ENCODE results near the gene DHRS1. TPM values are rescaled to one million over a fixed set of nuclear protein-coding genes. Genes with fewer than 3 reads are reported as not detected.

Gene DHRS1
- total RNA-seq, 2 donors from 2014 or later, result 13.3 to 17.7 TPM

GRCh38 chr14:24298892-24299254 is 707 bp downstream of the DHRS1 start:
- peak; percentile 16 to 27 for ATAC-seq
- no peak for DNase-seq (ENCODE audit: low spot score in 2 of 2)
- H3K36me3 Mint-ChIP-seq, result peaks cover 7 to 16% of the 10 kb centered on the region in 2 donors
- H3K9me3 Mint-ChIP-seq, result no peaks in the 10 kb centered on the region
- H3K27ac Mint-ChIP-seq, result peak overlapping the region; percentile 93 to 98

DNA sequence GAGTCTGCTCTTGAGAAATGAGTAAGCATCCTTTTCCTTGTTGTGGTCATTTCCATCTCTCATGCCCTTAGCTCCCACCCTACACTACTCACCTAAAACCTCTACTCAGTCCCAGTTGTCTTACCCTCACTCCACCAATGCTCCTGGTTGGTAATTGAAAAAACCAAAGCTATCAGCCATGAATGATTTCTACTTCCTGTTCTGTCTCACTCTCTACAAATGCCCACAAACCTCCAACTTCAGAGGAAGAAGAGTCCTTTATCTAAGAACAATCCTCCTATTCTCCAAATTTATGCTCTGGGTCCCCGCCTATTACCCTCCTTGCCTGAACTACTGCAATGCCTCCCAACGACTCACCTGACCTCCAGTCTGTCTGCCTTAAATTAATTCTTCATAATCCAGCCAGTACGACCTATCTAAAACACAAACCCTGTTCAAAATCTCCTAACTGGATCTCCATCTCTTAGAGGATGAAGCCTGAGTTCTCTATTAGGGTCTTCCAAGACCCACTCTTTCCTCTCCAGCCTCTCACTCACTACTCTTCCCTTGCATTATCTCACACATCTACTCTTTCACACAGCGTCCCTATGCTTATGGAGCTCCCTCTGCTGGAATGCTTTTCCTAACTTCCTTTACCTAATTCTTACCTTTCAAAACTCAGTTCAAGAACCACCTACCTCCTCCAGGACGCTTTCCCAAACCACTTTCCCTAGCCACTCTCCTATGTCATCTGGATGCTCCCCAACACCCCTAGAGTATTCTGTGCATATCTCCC is 2.2 kb downstream of the DHRS1 start:
- ATAC-seq (peak; percentile 51 to 65), DNase-seq (ENCODE audit: low spot score in 2 of 2) (no peak)
- Mint-ChIP-seq H3K36me3 (peaks cover 13 to 16% of the 10 kb centered on the region in 2 donors), H3K9me3 (no peaks in the 10 kb centered on the region), H3K27ac (peak overlapping the region; percentile 58 to 80)

DNA sequence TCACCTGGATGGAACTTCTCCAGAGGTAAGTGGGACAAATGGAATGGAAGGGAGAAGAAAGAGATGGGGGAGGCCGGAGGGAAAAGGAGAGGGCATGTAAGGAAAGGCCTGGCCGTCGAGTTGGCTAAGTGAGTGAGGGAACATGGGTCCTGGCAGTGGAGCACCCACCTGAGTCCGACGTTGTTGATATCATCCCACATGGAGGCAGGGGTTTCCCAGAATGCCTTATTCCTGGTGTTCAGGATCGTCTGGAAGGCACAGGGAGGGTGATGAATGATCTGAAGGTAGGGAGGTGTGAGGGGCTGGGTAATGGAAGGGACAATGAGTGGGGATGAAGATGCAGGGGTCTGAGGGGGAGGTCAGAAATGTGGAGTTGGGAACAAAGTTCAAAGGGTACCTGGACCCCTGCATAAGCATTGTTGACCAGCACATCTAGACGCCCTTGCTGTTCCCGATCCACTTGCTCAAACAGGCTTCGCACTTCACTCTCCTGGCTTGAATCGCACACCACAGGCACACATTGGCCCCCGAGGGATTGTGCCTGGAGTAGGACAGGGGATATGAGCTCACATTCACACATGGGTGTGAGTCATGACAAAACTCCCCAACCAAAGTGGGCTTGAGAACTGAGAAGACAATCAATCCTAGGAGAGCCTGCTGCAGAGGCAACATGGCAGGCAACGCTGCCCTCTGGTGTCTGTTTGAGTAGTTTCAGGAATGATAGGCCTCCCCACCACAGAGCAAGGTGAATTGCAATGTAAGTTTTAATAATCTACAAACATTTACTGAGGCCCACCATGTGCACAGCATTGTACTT is 3.0 kb downstream of the DHRS1 start:
- Mint-ChIP-seq H3K9me3 (no peaks in the 10 kb centered on the region), H3K36me3 (peaks cover 9 to 17% of the 10 kb centered on the region in 2 donors), H3K27ac (peak overlapping the region; percentile 58 to 83)
- peak; percentile 71 to 75 for DNase-seq (ENCODE audit: low spot score in 2 of 2)
- peak; percentile 74 to 80 for ATAC-seq

GRCh38 chr14:24293525-24293924 is 6.1 kb downstream of the DHRS1 start:
- ATAC-seq, result no peak
- no peak overlapping the region for H3K27ac Mint-ChIP-seq
- no peaks in the 10 kb centered on the region for H3K9me3 Mint-ChIP-seq
- peaks cover 21 to 31% of the 10 kb centered on the region in 2 donors for H3K36me3 Mint-ChIP-seq
- DNase-seq (ENCODE audit: low spot score in 2 of 2), result no peak

DNA sequence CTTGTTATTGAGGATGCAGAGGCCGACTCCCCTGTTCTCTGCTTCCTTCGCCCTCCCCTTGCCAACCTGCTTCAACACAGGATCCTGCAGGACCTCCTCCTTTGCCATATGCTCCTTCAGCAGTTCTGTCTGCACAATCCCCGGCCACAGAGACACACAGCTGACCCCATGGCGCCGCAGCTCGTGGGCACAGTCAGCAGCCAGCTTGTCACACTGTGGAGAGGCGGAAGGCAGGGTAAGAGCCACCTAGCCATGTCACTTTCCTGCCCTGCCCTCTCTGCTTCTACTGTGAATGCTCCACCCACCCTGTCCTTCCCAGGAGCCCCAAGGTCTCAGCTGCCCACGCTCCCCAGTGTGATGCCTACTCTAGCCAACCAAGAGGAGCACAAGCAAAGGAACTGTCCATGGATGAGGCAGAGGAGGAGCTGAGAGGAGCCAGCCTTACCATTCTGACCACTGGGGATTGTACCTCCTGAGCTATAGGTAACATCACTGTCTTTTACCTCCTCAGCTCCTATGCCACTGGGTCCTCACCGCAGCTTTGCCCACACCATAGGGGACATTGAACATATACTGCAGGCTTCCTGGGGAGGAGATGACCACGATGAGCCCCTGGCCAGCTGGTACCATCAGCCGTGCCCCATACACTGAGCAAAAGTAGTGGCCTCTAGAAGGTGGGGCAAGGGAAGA is 7.3 kb downstream of the DHRS1 start:
- Mint-ChIP-seq H3K36me3 (peaks cover 21 to 31% of the 10 kb centered on the region in 2 donors), H3K27ac (no peak overlapping the region), H3K9me3 (no peaks in the 10 kb centered on the region)
- ATAC-seq (no peak), DNase-seq (ENCODE audit: low spot score in 2 of 2) (no peak)

- H3K36me3 Mint-ChIP-seq, result peaks cover 20 to 29% of the 10 kb centered on the region in 2 donors
- H3K9me3 Mint-ChIP-seq, result no peaks in the 10 kb centered on the region
- ATAC-seq, result no peak
- no peak overlapping the region for H3K27ac Mint-ChIP-seq
- no peak for DNase-seq (ENCODE audit: low spot score in 2 of 2)
Measured at GRCh38 chr14:24291446-24292117, 8.0 kb downstream of the DHRS1 start.

DNA sequence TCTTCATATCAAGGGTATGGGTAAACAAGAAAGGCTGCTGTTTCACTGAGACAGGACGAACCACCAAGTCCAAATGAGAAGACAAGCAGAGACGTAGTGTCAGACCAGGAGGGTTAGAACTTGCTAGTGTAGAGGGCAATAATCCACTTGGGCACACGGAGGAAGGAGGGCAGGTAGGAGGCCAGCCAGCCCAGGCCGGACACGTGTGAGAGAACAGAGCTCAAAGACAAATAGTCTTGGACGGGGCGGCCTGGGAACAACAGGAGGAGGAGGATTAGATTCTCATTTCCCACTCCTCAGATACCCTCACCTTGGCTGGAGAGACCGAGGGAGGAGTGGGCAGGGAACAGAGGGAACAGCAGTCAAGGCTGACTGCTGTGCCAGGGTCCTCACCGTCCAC is 8.8 kb downstream of the DHRS1 start:
- no peaks in the 10 kb centered on the region for H3K9me3 Mint-ChIP-seq
- peaks cover 13 to 27% of the 10 kb centered on the region in 2 donors for H3K36me3 Mint-ChIP-seq
- DNase-seq (ENCODE audit: low spot score in 2 of 2) (no peak), ATAC-seq (no peak)
- no peak overlapping the region for H3K27ac Mint-ChIP-seq

DNA sequence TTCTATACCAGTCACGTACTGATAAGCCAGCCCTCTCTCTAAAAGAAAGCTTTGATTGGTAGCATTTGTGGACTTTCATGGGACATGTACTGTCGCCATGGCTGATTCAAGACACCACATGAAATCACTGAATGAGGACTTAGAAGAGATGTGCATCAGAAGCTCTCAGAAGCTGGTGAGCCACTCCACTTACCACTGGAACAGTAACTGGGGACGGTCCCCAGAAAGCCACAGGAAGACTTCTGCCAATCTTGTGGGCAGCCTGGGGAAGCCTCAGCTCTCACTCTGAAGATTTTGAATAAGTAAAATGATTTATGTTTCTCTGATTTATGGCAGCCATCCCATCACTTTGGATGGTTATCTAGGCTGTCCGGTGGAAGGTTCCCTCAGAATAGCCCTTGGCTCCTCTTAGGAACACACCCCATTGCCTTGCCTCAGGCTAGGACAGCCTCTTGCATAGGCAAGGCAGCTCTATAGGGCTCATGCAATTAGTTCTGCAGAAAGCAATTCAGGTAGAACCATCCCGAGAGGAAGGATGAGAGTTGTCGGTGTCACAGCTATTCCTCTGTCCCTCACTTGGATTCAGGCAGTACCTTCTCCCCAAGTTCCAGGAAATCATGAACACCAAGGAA is 9.8 kb downstream of the DHRS1 start:
- Mint-ChIP-seq H3K36me3 (peaks cover 13 to 27% of the 10 kb centered on the region in 2 donors), H3K27ac (peak overlapping the region in 1 of 2 donors; percentile 71), H3K9me3 (no peaks in the 10 kb centered on the region)
- DNase-seq (ENCODE audit: low spot score in 2 of 2) (peak; percentile 43 to 83), ATAC-seq (peak; percentile 98 to 99)

GRCh38 chr14:24286996-24287395 is 12.6 kb downstream of the DHRS1 start:
- DNase-seq (ENCODE audit: low spot score in 2 of 2), result no peak
- H3K9me3 Mint-ChIP-seq, result no peaks in the 10 kb centered on the region
- no peak overlapping the region for H3K27ac Mint-ChIP-seq
- ATAC-seq, result no peak
- H3K36me3 Mint-ChIP-seq, result peaks cover 13 to 18% of the 10 kb centered on the region in 2 donors

GRCh38 chr14:24285351-24285750 is 14.2 kb downstream of the DHRS1 start:
- no peak for DNase-seq (ENCODE audit: low spot score in 2 of 2)
- H3K27ac Mint-ChIP-seq, result no peak overlapping the region
- peaks cover 1 to 4% of the 10 kb centered on the region in 2 donors for H3K36me3 Mint-ChIP-seq
- no peaks in the 10 kb centered on the region for H3K9me3 Mint-ChIP-seq
- no peak for ATAC-seq

DNA sequence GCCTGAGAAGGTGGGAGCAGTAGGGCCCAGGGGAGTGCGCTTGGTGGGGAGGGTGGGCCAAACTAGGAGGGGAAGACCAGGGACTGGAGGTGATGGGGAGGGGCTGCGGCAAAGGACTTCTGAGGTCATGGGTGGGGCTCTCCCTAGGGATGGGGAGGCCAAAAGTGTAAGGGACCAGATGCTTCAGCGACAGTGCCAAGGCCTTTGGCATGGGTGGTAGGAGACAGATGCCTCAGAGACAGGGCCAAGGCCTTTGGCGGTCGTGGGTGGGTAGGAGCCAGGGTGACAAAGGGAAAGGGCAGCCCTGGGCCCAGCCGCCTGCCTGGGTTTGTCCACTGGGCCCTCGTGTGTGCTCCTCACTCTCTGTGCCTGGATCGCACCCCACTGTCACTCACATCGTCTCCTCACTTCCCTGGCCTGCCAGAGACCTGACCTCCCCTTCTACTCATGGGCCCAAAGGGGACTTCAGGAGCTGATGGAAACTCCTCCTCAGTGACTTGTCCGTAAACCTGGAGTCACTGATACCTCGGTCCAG is 15.0 kb downstream of the DHRS1 start:
- no peaks in the 10 kb centered on the region for H3K36me3 Mint-ChIP-seq
- no peak for ATAC-seq
- no peak overlapping the region for H3K27ac Mint-ChIP-seq

GRCh38 chr14:24283796-24284460 is 15.7 kb downstream of the DHRS1 start:
- no peaks in the 10 kb centered on the region for H3K36me3 Mint-ChIP-seq
- ATAC-seq (no peak), DNase-seq (ENCODE audit: low spot score in 2 of 2) (no peak)
- H3K27ac Mint-ChIP-seq, result no peak overlapping the region
- no peaks in the 10 kb centered on the region for H3K9me3 Mint-ChIP-seq

More for the DNA sequence above, 15.0 kb downstream of the DHRS1 start:
- DNase-seq (ENCODE audit: low spot score in 2 of 2), result no peak
- H3K9me3 Mint-ChIP-seq, result no peaks in the 10 kb centered on the region

DNA sequence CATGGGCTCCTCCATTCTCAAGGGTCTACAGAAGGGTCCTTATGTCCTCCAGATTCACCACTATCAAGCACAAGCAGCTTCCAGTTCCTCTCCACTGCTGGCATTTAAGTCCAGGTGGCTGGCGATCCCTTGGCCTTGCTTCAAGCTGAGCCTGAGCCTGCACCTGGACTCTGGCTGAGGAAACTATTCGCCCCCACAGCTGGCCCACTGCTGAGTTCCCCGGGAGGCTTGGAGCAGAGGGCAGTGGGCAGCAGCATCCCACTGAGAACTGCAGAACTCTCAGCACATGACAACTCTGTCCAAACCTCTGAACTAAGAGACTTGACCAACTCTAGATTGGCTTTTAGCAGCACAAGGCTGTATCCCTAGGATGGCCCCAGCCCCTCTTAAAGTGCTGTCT is 16.8 kb downstream of the DHRS1 start:
- ATAC-seq (no peak), DNase-seq (ENCODE audit: low spot score in 2 of 2) (no peak)
- Mint-ChIP-seq H3K36me3 (peaks cover 4 to 8% of the 10 kb centered on the region in 2 donors), H3K9me3 (peaks cover 0 to 8% of the 10 kb centered on the region in 2 donors), H3K27ac (no peak overlapping the region)

DNA sequence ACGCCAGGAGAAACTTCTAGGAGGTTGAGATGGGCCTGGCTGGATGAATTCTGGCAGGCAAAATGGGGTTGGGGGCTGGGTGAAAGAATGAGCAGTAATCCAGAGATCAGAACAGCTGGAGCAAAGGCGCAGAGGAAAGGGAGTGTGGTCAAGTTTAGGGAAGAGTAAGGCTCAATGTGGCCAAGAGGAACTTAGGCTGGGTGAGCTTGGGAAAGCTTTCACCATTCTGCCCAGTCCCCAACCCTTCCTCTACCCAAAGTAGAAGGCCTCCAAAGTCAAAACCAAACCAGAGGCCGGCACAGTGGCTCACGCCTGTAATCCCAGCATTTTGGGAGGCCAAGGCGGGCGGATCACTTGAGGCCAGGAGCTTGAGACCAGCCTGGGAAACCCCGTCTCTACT is 17.9 kb downstream of the DHRS1 start:
- DNase-seq (ENCODE audit: low spot score in 2 of 2) (no peak), ATAC-seq (no peak)
- Mint-ChIP-seq H3K27ac (no peak overlapping the region), H3K9me3 (peaks cover 0 to 8% of the 10 kb centered on the region in 2 donors), H3K36me3 (peaks cover 4 to 8% of the 10 kb centered on the region in 2 donors)

GRCh38 chr14:24280797-24281460 is 18.7 kb downstream of the DHRS1 start:
- ATAC-seq, result no peak
- Mint-ChIP-seq H3K36me3 (peaks cover 4 to 8% of the 10 kb centered on the region in 2 donors), H3K9me3 (peaks cover 0 to 8% of the 10 kb centered on the region in 2 donors), H3K27ac (peak overlapping the region in 1 of 2 donors; percentile 15)
- no peak for DNase-seq (ENCODE audit: low spot score in 2 of 2)

Measured in activated naive CD4-positive, alpha-beta T cell treated with anti-CD3 and anti-CD28 coated beads, Interleukin-2, amount 50 U/mL, for 72 hours (primary cell).